Keratinocyte (primary cell): Measurements from ENCODE around the gene SDCCAG8. TPM values are rescaled to one million over a fixed set of nuclear protein-coding genes. Genes with fewer than 3 reads are reported as not detected.

ENCODE experiments used
- DNase-seq: peaks from one replicate; pipeline ENCODE4 v3.0.0-alpha.2; 2011; ENCODE audit warnings: low read depth, missing footprints, low spot score
- FAIRE-seq: peaks from 2 replicates; lab custom pipeline; 2011; peaks lifted over from hg19 to GRCh38; lab: Jason Lieb, UNC
- H2AFZ ChIP-seq: 2 replicates; pipeline ENCODE4 v1.6.0; 2012; ENCODE audit warnings: low read length, control low read depth, inconsistent platforms; ENCODE audit not compliant: control insufficient read depth
- H3K27ac ChIP-seq: 2 replicates; pipeline ENCODE4 v1.5.1; 2011; ENCODE audit warnings: low read length; ENCODE audit not compliant: control insufficient read depth, insufficient read depth
- H3K27me3 ChIP-seq: 3 replicates; pipeline ENCODE4 v1.6.0; 2011; ENCODE audit warnings: low read length; ENCODE audit not compliant: control insufficient read depth, insufficient read depth; ENCODE audit errors: extremely low read depth
- H3K36me3 ChIP-seq, 2 experiments: 2 replicates in 1 of 2; 3 replicates in 1 of 2; pipeline ENCODE4 v1.5.1; 2011; ENCODE audit warnings: low read length in 2 of 2, mild to moderate bottlenecking in 1 of 2; ENCODE audit not compliant: control insufficient read depth in 2 of 2, insufficient read depth in 2 of 2; ENCODE audit errors: extremely low read depth in 1 of 2
- H3K4me1 ChIP-seq: 3 replicates; pipeline ENCODE4 v1.5.1; 2011; ENCODE audit warnings: low read length; ENCODE audit not compliant: control insufficient read depth, insufficient read depth; ENCODE audit errors: extremely low read depth
- H3K4me2 ChIP-seq: 3 replicates; pipeline ENCODE4 v1.6.0; 2011; ENCODE audit warnings: low read depth, low read length; ENCODE audit not compliant: control insufficient read depth, insufficient read depth; ENCODE audit errors: extremely low read depth
- H3K4me3 ChIP-seq, 3 experiments: fragments of 200-600 bp in 1 of 3; sonication (generic) in 1 of 3; 2 replicates in 2 of 3; 3 replicates in 1 of 3; pipeline ENCODE4 v1.5.1; 2011 to 2016; ENCODE audit warnings: low read length in 3 of 3, mild to moderate bottlenecking in 3 of 3, control low read depth in 2 of 3, inconsistent platforms in 1 of 3, low read depth in 1 of 3, mixed read lengths in 1 of 3, mixed run types in 1 of 3, moderate library complexity in 1 of 3; ENCODE audit not compliant: control insufficient read depth in 2 of 3, insufficient read depth in 2 of 3; ENCODE audit errors: extremely low read depth in 1 of 3
- H3K79me2 ChIP-seq: 2 replicates; pipeline ENCODE4 v1.6.0; 2012; ENCODE audit warnings: low read length; ENCODE audit not compliant: control insufficient read depth, insufficient read depth
- H3K9ac ChIP-seq: 3 replicates; pipeline ENCODE4 v1.6.0; 2011; ENCODE audit warnings: low read length; ENCODE audit not compliant: control insufficient read depth, insufficient read depth; ENCODE audit errors: extremely low read depth
- H3K9me1 ChIP-seq: 3 replicates; pipeline ENCODE4 v1.6.0; 2011; ENCODE audit warnings: low read length; ENCODE audit not compliant: control insufficient read depth, insufficient read depth; ENCODE audit errors: extremely low read depth
- H3K9me3 ChIP-seq: 2 replicates; pipeline ENCODE4 v1.5.1; 2012; ENCODE audit warnings: low read depth, low read length; ENCODE audit not compliant: control insufficient read depth
- H4K20me1 ChIP-seq: 3 replicates; pipeline ENCODE4 v1.6.0; 2011; ENCODE audit warnings: low read length; ENCODE audit not compliant: control insufficient read depth, insufficient read depth; ENCODE audit errors: extremely low read depth
- EZH2 ChIP-seq: IDR thresholded peaks from one replicate; pipeline ENCODE4 v1.6.1; 2012; ENCODE audit warnings: inconsistent platforms, mild to moderate bottlenecking, low read length, moderate library complexity
- dilution Hi-C: fragments of 300-500 bp; cut with MboI; formaldehyde crosslinking; loops from one replicate; pipeline ENCODE4 v1.7.0; 2020; ENCODE audit warnings: low sequenced_read_pairs; ENCODE audit not compliant: extremely low pct_ligation_motif_present
- polyA plus RNA-seq, 5 experiments: library from polyadenylated mRNA; depleted of rRNA in 3 of 5; stranded (reverse) in 3 of 5; stranded (forward) in 1 of 5; unstranded in 1 of 5; fragments of >200 nt; gene quantifications; 1 replicate in 1 of 5; 2 replicates in 3 of 5; 3 replicates in 1 of 5; pipeline versions ENCODE4 v1.2.1 to v1.2.3, GENCODE V29; 2011 to 2012; ENCODE audit warnings: missing spikeins in 2 of 5, low read depth in 1 of 5, low replicate concordance in 1 of 5
- TF ChIP-seq, protein P1 (sequence below), 3 experiments: IDR thresholded peaks in 1 of 3; conservative IDR thresholded peaks in 1 of 3; optimal IDR thresholded peaks in 1 of 3; 2 replicates in 2 of 3; 3 replicates in 1 of 3; pipeline versions ENCODE3 to v1.5.1; 2011; ENCODE audit warnings: low read length in 3 of 3, mild to moderate bottlenecking in 3 of 3, moderate library complexity in 2 of 3, control low read depth in 1 of 3, inconsistent platforms in 1 of 3; ENCODE audit not compliant: insufficient read depth in 2 of 3; ENCODE audit errors: extremely low read depth in 1 of 3

SDCCAG8 gene
- polyA plus RNA-seq, 1 donor (not counting 4 experiments of a cell fraction or from before 2014, with no cell fraction given): 61.6 TPM

DNA sequence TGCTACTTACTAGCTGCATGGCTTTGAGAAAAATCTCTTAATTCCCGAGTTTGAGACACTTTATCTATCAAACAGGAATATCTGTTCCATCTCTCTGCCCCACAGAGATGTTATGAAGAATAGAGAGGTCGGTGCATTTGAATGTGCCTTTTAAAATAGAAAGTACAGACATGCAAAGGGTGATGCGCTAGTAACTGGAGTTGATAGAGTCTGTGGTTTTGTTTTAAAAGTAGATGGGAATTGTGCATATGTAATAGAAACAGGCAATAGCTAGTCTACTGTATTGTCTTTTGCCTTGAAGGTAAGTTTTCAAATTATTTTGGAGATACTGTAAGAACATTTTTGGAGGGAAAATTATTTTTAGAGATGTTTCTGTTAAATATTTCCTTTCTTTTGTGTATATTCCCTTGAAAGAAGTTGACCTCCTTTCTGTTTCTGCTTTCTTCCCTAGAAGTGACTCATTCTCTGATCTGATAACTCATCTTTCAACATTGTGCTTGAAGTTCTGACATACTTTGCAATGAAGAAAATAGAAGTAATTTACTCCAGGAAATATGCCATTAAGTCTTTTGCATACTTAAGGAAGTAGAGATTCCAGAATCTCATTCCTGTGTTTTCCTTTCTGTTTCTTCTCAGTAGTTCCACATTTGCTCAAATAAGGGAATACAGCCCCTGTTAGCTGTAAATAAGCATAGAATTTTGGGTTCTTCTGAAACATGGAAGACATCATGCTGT, 151.6 kb downstream of the SDCCAG8 start:
- DNase-seq (no peak), FAIRE-seq (no peak)
- Histone ChIP-seq H3K4me3 (no peak overlapping the region), H2AFZ (no peak overlapping the region), H3K9me3 (no peaks in the 10 kb centered on the region), H3K9ac (no peak overlapping the region), H4K20me1 (no peaks in the 10 kb centered on the region), H3K79me2 (no peaks in the 10 kb centered on the region), H3K27ac (no peak overlapping the region), H3K9me1 (no peaks in the 10 kb centered on the region), H3K27me3 (no peaks in the 10 kb centered on the region), H3K4me2 (no peak overlapping the region), H3K4me1 (no peaks in the 10 kb centered on the region), H3K36me3 (no peaks in the 10 kb centered on the region)
- dilution Hi-C loops: no loop called here
- TF ChIP-seq, protein P1, sequence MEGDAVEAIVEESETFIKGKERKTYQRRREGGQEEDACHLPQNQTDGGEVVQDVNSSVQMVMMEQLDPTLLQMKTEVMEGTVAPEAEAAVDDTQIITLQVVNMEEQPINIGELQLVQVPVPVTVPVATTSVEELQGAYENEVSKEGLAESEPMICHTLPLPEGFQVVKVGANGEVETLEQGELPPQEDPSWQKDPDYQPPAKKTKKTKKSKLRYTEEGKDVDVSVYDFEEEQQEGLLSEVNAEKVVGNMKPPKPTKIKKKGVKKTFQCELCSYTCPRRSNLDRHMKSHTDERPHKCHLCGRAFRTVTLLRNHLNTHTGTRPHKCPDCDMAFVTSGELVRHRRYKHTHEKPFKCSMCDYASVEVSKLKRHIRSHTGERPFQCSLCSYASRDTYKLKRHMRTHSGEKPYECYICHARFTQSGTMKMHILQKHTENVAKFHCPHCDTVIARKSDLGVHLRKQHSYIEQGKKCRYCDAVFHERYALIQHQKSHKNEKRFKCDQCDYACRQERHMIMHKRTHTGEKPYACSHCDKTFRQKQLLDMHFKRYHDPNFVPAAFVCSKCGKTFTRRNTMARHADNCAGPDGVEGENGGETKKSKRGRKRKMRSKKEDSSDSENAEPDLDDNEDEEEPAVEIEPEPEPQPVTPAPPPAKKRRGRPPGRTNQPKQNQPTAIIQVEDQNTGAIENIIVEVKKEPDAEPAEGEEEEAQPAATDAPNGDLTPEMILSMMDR (optimal IDR thresholded peaks at IDR 0.05 in 1 of 3, IDR thresholded peaks at IDR 0.05 in 1 of 3, conservative IDR thresholded peaks at IDR 0.05 in 1 of 3; ENCODE audit: extremely low read depth in 1 of 3, insufficient read depth in 2 of 3, low read length in 3 of 3): no peak
- TF ChIP-seq EZH2: no peak

DNA sequence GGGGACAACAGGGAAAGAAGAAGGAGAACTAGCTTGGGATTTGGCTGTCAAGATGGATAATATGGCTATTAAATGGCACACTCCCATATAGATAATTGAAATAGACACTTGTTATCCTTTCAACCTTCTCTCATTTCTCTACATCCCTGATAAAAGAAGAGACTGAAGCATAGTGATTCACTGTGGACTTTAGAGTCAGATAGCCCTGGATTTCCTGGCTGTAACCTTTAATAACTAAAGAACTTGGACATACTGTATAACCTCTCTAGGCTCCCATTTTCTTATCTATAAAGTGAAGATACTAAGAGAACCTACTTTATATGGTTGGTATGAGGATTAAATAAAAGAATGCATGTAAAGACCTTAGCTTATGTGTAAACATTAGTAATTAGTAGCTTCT, 152.6 kb downstream of the SDCCAG8 start:
- Histone ChIP-seq H4K20me1 (no peaks in the 10 kb centered on the region), H3K36me3 (peaks cover 0 to under 1% of the 10 kb centered on the region in 2 experiments), H3K27ac (no peak overlapping the region), H2AFZ (no peak overlapping the region), H3K4me3 (no peak overlapping the region), H3K4me2 (no peak overlapping the region), H3K9ac (no peak overlapping the region), H3K27me3 (no peaks in the 10 kb centered on the region), H3K9me1 (no peaks in the 10 kb centered on the region), H3K4me1 (no peaks in the 10 kb centered on the region), H3K9me3 (no peaks in the 10 kb centered on the region), H3K79me2 (no peaks in the 10 kb centered on the region)
- FAIRE-seq (no peak), DNase-seq (no peak)
- no peak for TF ChIP-seq EZH2
- TF ChIP-seq, protein P1 (optimal IDR thresholded peaks at IDR 0.05 in 1 of 3, IDR thresholded peaks at IDR 0.05 in 1 of 3, conservative IDR thresholded peaks at IDR 0.05 in 1 of 3; ENCODE audit: extremely low read depth in 1 of 3, insufficient read depth in 2 of 3, low read length in 3 of 3): no peak
- dilution Hi-C loops: no loop called here
